ENCODE data around the gene BRI3. TPM values are rescaled to one million over a fixed set of nuclear protein-coding genes. Genes with fewer than 3 reads are reported as not detected.

BRI3 gene
- total and polyA plus RNA-seq, 2 of the 8 experiments (the other 6 are each of a cell fraction or from before 2014, with no cell fraction given) = 77.5 to 93.4 TPM

DNA sequence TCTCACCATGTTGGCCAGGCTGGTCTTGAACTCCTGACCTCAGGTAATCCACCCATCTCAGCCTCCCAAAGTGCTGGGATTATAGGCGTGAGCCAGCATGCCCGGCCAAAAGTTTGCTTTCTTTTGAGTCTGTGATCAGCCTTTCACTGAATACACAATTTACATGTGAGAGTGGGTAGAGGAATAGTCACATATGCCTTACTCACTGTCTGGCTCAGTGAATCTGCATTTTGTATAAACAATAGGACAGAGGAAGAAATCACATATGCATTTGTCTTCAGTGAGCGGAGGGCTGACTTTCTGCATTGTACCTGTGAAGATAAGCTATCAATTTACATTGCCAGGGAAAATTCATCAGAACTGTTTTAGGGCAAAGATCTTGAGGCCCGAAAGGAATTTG is 27.0 kb upstream of the BRI3 start:
- DNase-seq (ENCODE audit: low read depth in 1 of 2, low spot score in 2 of 2) (no peak), FAIRE-seq (no peak)
- no peak overlapping the region for H4K8ac ChIP-seq (ENCODE audit: extremely low read depth, insufficient read depth, low read length)
- no peaks in the 10 kb centered on the region for H3K27me3 ChIP-seq (replicated peaks in 1 of 4; ENCODE audit: control insufficient read depth in 3 of 4, extremely low read depth in 1 of 4, insufficient read depth in 3 of 4, low read length in 3 of 4)
- no peak overlapping the region for H3K4me3 ChIP-seq (ENCODE audit: extremely low read depth in 1 of 4, insufficient read depth in 2 of 4, low read depth in 3 of 4, low read length in 4 of 4)
- peaks cover 6% of the 10 kb centered on the region for H3K23me2 ChIP-seq (ENCODE audit: low read depth, low read length)
- H3K4me2 ChIP-seq (ENCODE audit: insufficient read depth in 1 of 2, low read depth in 2 of 2, low read length in 2 of 2) = no peak overlapping the region
- WGBS, 2 experiments (ENCODE audit: extremely low coverage in 1 of 2, insufficient coverage in 1 of 2, insufficient read length in 1 of 2, insufficient replicate concordance in 2 of 2, low coverage in 1 of 2, low lambda C conversion rate in 2 of 2, missing lambda C conversion rate in 1 of 2) = 90% methylated on average over 4 of the region's 4 CpGs; no CpG with 5 or more reads in 1 of the 2 experiments
- no peak overlapping the region for H3K56ac ChIP-seq (replicated peaks; ENCODE audit: insufficient read length, low read depth, low read length)
- H2BK12ac ChIP-seq (ENCODE audit: low read depth, low read length) = no peak overlapping the region
- no peaks in the 10 kb centered on the region; the same call in 1 of the 2 replicates for H3K79me1 ChIP-seq (ENCODE audit: low read depth, low read length)
- no peak overlapping the region for H3K4ac ChIP-seq (replicated peaks; ENCODE audit: insufficient read length, low read depth, low read length)
- ChIA-PET POLR2A (ENCODE audit: partially characterized antibody) (no interaction called here), CTCF (ENCODE audit: partially characterized antibody) (interaction anchor here (1.0 to 1.6 kb wide), 3 partner anchors 13 to 233 kb away, joined by 3 to 4 read pairs (median 3); no protein-coding TSS in a partner anchor)
- no peak overlapping the region for H4K5ac ChIP-seq (ENCODE audit: insufficient read length, low read depth, low read length)
- H3K14ac ChIP-seq (ENCODE audit: insufficient read length) = no peak overlapping the region
- no peak overlapping the region for H2AFZ ChIP-seq (ENCODE audit: low read length)
- no peak overlapping the region for H3K9ac ChIP-seq (replicated peaks in 1 of 4; ENCODE audit: extremely low read depth in 1 of 4, low read depth in 3 of 4, low read length in 3 of 4)
- H4K20me1 ChIP-seq (replicated peaks in 1 of 2; ENCODE audit: control insufficient read depth in 1 of 2, insufficient read depth in 2 of 2, low read length in 2 of 2) = peaks cover 0 to 4% of the 10 kb centered on the region in 2 experiments
- H3K23ac ChIP-seq (ENCODE audit: insufficient read length) = no peak overlapping the region
- H2BK15ac ChIP-seq (ENCODE audit: low read length) = no peak overlapping the region
- no peak overlapping the region for H2BK120ac ChIP-seq (replicated peaks; ENCODE audit: low read depth, low read length)
- H2BK20ac ChIP-seq (ENCODE audit: low read length) = no peak overlapping the region
- H2AK5ac ChIP-seq (ENCODE audit: low read depth, low read length) = no peak overlapping the region
- peaks cover 0 to 7% of the 10 kb centered on the region in 2 experiments; a peak in 1 of 4 replicates for H3K79me2 ChIP-seq (ENCODE audit: control insufficient read depth in 1 of 2, insufficient read depth in 2 of 2, low read length in 2 of 2)
- H3K18ac ChIP-seq (ENCODE audit: extremely low read depth, low read length) = no peak overlapping the region
- no peak overlapping the region for H2BK5ac ChIP-seq (ENCODE audit: low read depth, low read length)
- H3K36me3 ChIP-seq (ENCODE audit: control insufficient read depth in 2 of 4, insufficient read depth in 4 of 4, low read length in 3 of 4) = peaks cover 0 to 2% (median 0%) of the 10 kb centered on the region in 4 experiments; a peak in 4 of 8 replicates
- H4K91ac ChIP-seq (replicated peaks; ENCODE audit: insufficient read length, low read length) = no peak overlapping the region
- peaks cover 0 to 14% (median 3%) of the 10 kb centered on the region in 4 experiments; a peak in 4 of 7 replicates for H3K4me1 ChIP-seq (replicated peaks in 1 of 4; ENCODE audit: control insufficient read depth in 3 of 4, insufficient read depth in 4 of 4, low read length in 3 of 4)
- H3K27ac ChIP-seq (ENCODE audit: low read depth, low read length) = no peak overlapping the region
- no peaks in the 10 kb centered on the region for H3K9me3 ChIP-seq (ENCODE audit: insufficient read depth in 2 of 2, low read depth in 1 of 2, low read length in 1 of 2)
- TF ChIP-seq SUZ12 (IDR thresholded peaks at IDR 0.05; ENCODE audit: low read length) (no peak), TCF12 (IDR thresholded peaks at IDR 0.05; ENCODE audit: low read depth, low read length) (no peak), MAFK (IDR thresholded peaks at IDR 0.05; ENCODE audit: low read depth, low read length) (no peak), NRF1 (IDR thresholded peaks at IDR 0.05; ENCODE audit: low read depth, low read length) (no peak), CEBPB (IDR thresholded peaks at IDR 0.05; ENCODE audit: low read depth, low read length) (no peak), CBX5 (IDR thresholded peaks at IDR 0.05; ENCODE audit: low read depth, low read length) (no peak), ASH2L (IDR thresholded peaks at IDR 0.05; ENCODE audit: low read length) (no peak), CBX8 (IDR thresholded peaks at IDR 0.05; ENCODE audit: borderline replicate concordance, low read depth, low read length) (no peak), KDM4A (IDR thresholded peaks at IDR 0.05; ENCODE audit: low read depth, low read length, severe bottlenecking) (no peak), TEAD4 (IDR thresholded peaks at IDR 0.05; ENCODE audit: low read depth, low read length) (no peak), SIN3A (conservative IDR thresholded peaks at IDR 0.05 in 1 of 2, IDR thresholded peaks at IDR 0.05 in 1 of 2; ENCODE audit: low read depth in 1 of 2, low read length in 2 of 2) (no peak), ZNF274 (IDR thresholded peaks at IDR 0.05; ENCODE audit: borderline replicate concordance, extremely low read depth, low read length) (no peak), RXRA (IDR thresholded peaks at IDR 0.05; ENCODE audit: insufficient read depth, low read depth, low read length) (no peak), KDM5A (IDR thresholded peaks at IDR 0.05; ENCODE audit: low read length) (no peak)
- TF ChIP-seq, protein P1, sequence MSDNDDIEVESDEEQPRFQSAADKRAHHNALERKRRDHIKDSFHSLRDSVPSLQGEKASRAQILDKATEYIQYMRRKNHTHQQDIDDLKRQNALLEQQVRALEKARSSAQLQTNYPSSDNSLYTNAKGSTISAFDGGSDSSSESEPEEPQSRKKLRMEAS (IDR thresholded peaks at IDR 0.05) = no peak
